Measurements from ENCODE around the gene CCDC38.

GRCh38 chr12:95959107-95959506 lies 16.7 kb upstream of the CCDC38 start:
- TF ChIP-seq CTCF (IDR thresholded peaks at IDR 0.05): no peak
- no peak for TF ChIP-seq POLR2A (IDR thresholded peaks at IDR 0.05)
